B cell (primary cell): Measurements from ENCODE around the gene DOCK4.

ENCODE experiments used
- EZH2 ChIP-seq: IDR thresholded peaks from 2 replicates; pipeline ENCODE4 v1.6.1; 2012; ENCODE audit warnings: borderline replicate concordance, low read depth, mild to moderate bottlenecking, moderate library complexity, low read length; ENCODE audit not compliant: insufficient read depth, poor library complexity, severe bottlenecking
- TF ChIP-seq, protein P1 (sequence below): fragments of 200-600 bp; IDR thresholded peaks from one replicate; pipeline ENCODE4 v1.8.0; 2022; ENCODE audit warnings: antibody characterized with exemption, mild to moderate bottlenecking

GRCh38 chr7:111752022-111752582, 454.1 kb downstream of the DOCK4 start:
- TF ChIP-seq, protein P1, sequence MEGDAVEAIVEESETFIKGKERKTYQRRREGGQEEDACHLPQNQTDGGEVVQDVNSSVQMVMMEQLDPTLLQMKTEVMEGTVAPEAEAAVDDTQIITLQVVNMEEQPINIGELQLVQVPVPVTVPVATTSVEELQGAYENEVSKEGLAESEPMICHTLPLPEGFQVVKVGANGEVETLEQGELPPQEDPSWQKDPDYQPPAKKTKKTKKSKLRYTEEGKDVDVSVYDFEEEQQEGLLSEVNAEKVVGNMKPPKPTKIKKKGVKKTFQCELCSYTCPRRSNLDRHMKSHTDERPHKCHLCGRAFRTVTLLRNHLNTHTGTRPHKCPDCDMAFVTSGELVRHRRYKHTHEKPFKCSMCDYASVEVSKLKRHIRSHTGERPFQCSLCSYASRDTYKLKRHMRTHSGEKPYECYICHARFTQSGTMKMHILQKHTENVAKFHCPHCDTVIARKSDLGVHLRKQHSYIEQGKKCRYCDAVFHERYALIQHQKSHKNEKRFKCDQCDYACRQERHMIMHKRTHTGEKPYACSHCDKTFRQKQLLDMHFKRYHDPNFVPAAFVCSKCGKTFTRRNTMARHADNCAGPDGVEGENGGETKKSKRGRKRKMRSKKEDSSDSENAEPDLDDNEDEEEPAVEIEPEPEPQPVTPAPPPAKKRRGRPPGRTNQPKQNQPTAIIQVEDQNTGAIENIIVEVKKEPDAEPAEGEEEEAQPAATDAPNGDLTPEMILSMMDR: peak; percentile 74
- no peak for TF ChIP-seq EZH2
